Renal cortical epithelial cell (primary cell): Measurements from ENCODE around the gene CPNE6. TPM values are rescaled to one million over a fixed set of nuclear protein-coding genes. Genes with fewer than 3 reads are reported as not detected.
"Not testable (repeated sequence)": the region's sequence is repeated elsewhere in the genome, so short reads cannot be mapped to it uniquely, and the experiment has no call there.

Source experiments
- DNase-seq: peaks from one replicate; pipeline ENCODE4 v3.0.0-alpha.2; 2011; ENCODE audit warnings: low read depth
- total RNA-seq: library from RNA; depleted of rRNA; stranded (reverse); fragments of >200 nt; gene quantifications from 2 replicates; pipeline ENCODE4 v1.2.3, GENCODE V29; 2014

CPNE6 gene
- total RNA-seq, 1 donor from 2014 or later: not detected

DNA sequence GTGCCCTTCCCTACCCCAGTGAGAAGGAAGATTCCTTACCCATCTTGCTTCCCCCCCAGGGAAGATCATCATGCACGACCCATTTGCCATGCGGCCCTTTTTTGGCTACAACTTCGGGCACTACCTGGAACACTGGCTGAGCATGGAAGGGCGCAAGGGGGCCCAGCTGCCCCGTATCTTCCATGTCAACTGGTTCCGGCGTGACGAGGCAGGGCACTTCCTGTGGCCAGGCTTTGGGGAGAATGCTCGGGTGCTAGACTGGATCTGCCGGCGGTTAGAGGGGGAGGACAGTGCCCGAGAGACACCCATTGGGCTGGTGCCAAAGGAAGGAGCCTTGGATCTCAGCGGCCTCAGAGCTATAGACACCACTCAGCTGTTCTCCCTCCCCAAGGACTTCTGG is 32.1 kb downstream of the CPNE6 start:
- no peak for DNase-seq

DNA sequence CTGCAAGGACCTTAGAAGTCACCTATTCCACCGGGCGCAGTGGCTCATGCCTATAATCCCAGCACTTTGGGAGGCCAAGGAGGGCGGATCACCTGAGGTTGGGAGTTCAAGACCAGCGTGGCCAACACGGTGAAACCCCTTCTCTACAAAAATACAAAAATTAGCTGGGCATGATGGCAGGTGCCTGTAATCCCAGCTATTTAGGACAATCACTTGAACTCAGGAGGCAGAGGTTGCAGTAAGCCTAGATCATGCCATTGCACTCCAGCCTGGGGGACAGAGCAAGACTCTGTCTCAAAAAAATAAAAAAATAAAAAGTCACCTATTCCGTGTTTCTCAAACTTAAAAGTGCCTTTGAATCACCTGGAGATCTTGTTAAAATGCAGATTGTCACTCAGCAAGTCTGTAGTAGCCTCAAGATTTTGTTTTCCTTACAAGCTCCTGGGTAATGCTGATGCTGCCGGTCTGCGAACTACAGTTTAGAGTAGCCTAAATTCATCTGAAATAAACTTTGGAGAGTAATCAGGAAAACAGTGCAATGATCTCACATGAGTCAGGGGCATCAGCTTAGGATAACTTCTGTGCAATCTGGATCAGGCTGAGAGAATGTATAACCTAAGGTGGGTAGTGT is 34.4 kb downstream of the CPNE6 start:
- not testable (repeated sequence) for DNase-seq

DNA sequence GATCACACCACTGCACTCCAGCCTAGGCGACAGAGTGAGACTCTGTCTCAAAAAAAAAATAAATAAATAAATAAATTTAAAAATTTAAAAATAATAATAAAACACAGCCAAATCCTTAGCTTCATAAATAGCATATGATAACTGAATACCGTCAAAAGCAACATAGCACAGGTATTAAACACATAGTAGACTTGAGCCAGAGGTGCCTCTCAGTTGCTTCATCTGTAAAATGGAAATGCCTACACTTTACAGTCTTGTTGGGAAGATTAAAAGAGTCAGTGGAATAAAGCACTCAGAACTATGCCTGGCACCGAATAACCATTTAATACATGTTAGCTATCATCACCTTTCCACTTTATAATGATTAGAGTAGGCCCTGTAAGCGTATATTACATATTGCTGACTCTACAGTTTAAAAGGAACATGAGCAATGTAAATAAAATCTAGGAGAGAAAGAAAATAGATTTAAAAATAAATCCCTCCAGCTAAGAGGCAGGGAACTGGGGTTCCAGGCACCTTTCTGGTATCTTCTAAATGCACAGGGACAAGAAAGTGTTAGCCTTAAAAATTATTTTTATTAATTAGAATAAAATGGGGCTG is 35.4 kb downstream of the CPNE6 start:
- DNase-seq: no peak

DNA sequence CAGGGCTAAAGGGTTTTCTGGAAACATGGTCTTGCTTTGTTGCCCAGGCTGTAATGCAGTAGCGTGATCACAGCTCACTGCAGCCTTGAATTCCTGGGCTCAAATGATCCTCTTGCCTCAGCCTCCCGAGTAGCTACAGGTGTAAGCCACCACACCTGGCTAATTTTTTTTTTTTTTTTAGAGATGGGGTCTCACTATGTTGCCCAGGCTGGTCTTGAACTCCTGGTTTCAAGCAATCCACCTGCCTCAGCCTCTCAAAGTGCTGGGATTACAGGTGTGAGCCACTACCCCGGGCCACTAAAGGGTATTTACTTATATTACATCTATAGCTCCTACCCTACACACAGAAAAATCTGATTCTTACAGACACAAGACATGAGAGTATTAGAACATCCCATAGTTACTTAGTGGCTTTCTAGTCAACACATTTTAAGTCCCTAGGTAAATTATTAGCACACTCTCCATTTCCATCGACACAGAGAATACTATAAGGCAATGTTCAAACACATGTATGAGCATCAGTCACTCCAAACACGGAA is 37.0 kb downstream of the CPNE6 start:
- no peak for DNase-seq

DNA sequence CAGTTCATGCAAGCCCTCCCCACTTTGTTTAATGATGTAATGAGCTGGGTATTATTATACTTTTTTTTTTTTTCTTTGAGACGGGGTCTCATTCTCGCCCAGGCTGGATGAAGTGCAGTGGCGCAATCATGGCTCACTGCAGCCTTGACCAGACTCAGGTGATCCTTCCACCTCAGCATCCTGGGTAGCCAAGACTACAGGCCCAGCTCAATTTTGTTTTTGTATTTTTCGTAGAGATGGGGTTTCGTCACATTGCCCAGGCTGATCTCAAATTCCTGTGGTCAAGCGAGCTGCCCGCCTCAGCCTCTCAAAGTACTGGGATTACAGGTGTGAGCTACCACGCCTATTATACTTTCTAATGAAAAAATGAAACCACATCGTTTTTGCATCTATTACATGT is 38.7 kb downstream of the CPNE6 start:
- DNase-seq: no peak

DNA sequence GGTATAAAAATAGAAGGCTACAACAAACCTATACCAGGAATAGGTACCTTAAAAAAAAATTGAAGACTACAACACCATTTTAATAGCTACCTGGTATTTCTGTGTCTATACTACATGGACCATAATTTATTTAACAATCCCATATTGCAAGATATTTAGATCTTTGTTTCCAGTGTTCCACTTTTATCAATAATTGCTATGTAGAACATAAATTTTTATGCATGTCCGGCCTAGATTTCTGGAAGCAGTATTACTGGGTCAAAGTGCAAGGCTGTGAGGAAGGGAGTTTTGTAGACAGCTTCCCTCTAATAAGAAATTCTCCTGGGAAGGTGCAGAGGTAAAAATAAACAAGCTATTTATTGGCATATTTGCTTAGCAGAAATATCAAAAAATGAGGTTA is 39.2 kb downstream of the CPNE6 start:
- no peak for DNase-seq

DNA sequence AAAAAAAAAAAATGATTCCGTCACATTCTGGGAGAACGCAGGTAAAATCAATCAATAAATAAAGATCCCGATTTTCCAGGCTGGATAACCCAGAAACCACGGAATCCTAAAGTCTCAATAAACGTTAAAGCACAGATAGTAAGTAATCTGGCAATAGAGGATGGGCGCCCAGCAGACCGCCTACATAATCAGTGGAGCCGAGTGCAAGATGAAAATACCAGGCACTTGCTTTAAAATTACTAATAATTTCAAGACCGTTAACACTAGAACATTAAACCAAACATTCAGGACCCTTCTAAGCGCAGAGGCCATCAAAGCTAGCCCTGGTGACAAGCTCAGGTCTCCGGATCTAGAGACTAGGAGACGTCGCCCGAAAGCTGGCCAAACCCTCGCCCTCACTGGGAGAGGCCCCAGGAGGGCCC is 42.0 kb downstream of the CPNE6 start:
- no peak for DNase-seq

DNA sequence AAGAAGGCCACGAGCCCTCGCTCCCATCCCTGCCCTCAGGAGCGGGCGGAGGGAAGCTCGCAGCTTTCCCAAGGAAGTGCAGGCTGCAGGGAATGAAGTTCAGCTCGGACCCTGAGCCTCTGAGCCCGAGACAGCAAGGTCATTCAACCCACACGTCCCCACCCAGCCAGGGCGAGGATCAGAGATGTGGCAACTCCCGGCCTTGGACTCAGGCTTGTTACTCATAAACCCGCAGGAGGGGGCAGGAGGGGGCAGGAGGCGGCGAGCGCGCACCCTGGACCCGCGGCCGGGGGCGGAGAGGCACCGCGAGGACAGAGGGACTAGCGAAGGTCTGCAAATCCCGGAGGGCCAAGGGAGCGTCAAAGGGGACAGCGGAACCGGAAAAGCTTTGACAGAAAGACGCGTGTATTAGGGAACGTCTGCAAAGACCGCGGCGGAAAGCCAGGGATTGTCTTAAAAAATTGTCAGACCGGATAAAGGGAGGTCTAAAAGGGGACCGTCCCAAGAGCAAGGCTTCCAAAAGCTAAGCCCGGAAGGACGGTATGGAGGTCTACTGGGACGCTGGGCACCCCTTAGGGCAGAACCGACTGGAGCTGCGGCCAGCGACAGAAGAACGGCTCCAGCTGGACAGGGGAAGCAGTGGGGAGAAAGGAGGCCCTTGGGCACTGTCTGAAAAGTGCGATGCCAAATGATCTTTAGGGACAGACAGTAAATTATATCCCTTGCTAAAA is 42.6 kb downstream of the CPNE6 start:
- peak; percentile 88 for DNase-seq

DNA sequence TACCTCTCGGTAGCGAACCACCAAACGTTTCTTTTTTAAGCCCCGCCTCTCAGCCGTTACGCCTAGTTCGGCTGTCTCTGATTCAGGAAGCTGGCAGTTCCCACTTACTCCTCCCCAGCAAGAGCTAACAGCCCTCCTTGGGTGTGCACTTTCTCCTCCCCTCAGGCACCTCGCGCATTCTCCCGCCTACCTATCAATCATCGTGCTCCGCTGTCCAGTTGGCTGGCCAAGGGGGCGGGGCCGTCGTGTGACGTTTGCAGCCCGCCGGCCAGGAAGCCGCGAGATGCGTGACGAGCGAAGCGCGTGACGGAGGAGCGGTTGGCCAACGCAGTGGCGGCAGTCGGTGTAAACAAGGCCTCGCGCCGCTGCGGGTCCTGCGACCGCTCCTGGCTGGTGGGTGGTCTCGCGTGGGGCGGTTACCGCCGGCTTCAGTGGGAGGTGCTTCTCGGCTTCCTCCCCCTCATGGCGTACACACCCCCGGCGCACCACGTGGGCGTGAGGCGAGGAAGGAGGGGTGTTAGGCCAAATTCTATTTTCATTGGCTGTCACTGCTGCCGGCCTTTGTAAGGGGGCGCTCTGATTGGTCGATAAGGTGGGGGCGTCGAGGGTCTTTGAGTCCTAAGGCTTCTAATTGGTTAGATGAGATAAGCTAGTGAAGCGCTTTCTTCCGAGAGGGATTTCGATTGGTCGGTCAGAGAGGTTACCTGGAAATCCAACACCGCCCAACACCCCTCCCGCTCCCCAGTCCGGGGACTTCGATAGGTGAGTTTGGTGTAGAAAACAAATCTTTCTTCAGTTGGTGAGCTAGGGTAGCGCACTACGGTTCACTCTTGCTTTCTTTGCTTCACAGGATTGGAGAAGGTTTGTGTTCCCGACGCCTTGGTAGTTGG is 43.4 kb downstream of the CPNE6 start, which contains the start of the genes DCAF11 and NRL:
Gene DCAF11, plus strand, starts transcription at position 246 of the 890 bp plus-strand sequence. CDS start 818 bp downstream, outside the sequence.
Gene NRL, minus strand, starts transcription at position 418 of the 890 bp plus-strand sequence. CDS start 32,101 bp downstream, outside the sequence.
- peak; percentile 99 for DNase-seq

DNA sequence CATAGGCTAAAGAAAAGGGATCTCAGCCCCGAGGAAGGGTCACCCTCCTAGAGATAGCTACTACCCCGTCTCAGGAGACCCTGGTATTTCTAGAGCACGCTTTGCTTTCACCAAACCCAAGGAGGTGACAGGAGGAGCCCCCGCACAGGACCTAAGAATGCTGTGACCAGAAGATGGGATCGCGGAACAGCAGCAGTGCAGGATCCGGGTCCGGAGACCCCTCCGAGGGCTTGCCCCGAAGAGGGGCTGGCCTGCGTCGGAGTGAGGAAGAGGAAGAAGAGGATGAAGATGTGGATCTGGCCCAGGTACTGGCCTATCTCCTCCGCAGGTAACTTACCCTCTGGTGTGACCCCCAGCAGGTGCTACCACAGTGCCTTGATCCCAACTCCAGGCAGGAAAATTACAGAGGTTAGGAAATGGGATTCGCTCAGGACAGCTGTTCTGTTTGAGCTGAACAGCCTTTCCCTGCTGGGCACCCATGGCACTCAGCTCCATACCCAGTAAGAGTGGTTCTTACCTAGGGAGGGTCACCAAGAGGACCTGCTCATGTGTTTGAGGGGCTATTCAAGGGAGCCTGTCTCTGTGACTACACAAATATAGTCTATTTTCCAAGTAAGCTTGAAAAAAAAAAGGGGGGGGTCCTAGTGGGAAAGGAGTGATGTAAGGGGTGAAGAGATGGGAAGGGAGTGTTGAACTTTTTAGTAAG is 44.2 kb downstream of the CPNE6 start:
- DNase-seq: no peak

DNA sequence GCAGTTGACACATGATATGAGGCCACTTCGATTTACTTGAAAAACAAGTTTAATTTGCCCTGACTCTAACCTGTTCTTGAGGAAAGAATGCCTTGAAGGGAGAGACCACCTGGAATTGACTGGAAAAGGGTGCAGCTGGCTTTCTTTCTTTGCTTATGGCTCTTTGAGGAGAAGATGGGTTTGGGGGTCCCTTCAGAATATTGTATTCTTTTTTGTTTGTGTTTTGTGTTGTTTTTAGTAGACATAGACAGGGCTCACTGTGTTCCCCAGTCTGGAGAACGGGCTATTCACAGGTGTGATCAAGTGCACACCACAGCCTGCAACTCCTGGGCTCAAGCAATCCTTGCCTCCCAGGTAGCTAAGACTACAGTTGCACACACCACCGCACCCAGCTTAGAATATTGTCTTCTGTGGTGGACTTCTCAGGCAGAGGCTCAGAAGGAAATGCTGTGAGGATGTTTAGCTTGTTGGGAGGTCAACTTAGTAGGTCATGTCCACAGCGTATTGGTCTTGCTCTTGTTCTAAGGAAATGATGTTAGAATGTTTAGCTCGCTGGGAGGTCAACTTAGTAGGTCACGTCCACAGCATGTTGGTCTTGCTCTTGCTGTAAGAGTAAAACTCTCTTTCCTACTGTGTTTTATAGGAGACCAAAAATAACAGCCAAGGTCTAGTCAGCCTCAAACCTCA is 44.9 kb downstream of the CPNE6 start:
- DNase-seq: no peak

DNA sequence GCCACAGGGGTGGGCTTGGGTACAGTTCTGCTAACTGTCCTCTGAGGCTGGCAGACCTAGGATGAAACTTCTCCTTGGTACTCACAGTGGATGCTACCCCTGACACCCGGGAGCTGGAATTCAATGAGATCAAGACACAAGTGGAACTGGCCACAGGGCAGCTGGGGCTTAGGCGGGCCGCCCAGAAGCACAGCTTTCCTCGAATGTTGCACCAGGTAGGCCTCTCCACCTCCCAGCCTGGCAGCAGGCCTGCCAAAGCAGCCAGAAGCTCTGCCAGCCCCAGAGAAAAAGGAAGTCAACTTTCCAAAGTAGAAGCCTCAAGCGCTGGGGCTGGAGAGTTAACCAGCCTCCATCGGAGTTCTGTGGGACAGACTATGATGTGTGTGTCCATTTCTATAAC is 45.8 kb downstream of the CPNE6 start:
- no peak for DNase-seq

DNA sequence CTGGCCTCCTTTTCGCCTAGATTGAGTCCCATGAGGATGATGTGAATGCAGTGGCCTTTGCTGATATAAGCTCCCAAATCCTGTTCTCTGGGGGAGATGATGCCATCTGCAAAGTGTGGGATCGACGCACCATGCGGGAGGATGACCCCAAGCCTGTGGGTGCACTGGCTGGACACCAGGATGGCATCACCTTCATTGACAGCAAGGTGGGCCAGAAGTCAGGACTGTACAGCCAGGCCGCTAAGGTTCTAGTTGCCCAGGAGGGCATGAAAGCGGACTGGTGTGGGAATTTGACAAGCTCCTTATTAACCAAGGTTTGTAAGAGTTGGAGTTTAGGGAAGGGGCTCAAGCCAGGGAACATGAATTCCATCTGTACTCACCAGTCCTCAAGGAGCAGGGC is 48.3 kb downstream of the CPNE6 start:
- DNase-seq: no peak

DNA sequence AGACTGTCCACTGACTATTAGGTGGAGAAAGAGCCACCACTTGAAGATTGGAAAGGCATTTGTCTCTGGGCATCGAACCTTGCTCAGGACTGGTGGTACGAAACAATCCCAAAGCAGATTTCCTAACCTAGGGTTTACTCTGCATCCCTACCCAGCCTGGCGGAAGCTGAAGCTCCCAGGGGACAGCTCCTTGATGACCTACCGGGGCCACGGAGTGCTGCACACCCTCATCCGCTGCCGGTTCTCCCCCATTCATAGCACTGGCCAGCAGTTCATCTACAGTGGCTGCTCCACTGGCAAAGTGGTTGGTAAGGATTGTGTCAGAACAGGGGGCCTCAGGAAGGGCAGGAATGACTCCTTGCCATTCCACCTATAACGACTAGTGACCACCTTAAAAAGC is 49.8 kb downstream of the CPNE6 start:
- DNase-seq: no peak

DNA sequence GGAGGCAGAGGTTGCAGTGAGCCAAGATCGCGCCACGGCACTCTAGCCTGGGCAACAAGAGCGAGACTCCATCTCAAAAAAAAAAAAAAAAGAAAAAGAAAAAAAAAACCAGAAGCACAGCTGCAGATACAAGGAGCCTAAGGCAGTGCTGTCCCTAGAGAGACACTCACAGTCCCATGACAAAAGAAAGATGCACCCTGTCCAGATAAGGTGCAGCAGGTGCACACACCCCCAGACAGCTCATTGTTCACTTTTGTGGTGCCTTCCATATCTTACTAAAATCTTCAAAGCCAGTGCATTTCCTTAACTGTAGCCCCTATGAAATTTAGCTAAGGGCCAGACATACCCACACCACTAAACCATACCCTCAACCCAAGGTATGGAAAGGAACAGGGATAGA is 51.1 kb downstream of the CPNE6 start:
- no peak for DNase-seq

DNA sequence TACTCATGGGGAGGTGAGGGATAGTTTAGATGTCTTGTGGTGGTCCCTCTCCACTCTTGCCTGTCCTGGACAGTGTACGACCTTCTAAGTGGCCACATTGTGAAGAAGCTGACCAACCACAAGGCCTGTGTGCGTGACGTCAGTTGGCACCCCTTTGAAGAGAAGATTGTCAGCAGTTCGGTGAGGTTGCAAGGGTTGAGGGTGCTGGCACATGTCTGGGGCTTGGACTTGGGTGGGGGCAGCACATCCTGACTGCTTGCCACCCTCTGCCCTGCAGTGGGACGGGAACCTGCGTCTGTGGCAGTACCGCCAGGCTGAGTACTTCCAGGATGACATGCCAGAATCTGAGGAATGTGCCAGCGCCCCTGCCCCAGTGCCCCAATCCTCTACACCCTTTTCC is 51.5 kb downstream of the CPNE6 start:
- no peak for DNase-seq

DNA sequence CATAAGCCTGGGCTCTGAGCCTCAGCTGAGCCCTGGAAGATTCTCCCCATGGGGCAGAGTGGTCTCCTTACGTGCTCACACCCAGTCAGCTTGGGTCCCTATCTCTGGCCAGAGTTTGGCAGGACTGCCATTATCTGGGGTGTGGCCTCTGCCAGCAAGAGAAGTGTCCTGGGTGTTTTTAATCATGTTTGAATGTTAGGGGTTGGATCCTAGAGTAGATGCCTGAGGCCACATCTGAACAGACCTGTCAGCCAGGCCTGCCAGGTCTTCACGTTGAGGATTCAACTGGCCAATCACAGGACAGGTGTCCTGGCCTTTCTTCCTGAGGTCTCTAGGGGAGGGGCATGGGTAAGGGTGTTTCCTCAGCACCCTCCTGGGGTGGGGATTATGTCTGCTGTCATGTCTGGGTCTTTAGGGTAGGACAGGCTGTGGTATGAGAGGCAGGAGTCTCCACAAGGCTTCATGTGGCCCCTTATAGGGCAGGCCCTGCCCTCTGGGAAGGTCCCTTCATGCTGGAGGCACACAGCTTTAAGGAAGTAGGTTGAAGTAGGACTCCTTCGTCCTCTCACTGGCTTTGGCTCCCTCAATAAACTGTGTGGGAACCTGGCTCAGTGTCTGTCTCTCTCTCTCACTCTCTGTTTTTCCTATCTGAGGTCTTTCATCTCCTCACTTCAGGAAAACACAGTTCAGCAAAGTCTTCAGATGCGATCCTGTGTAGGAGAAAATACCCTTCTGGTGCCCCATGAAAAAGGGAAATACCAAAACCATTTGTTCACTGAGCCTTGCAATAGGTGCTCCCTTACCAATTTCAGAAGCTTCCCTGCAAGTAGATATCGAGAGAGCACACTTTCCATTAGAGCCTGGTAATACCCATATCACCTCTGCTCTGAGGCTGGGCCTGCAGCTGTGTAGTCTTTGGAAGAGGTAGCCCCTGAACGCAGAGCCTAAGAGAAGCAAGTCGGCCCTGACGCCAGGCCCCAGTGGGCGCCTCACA is 52.4 kb downstream of the CPNE6 start:
- DNase-seq: no peak

DNA sequence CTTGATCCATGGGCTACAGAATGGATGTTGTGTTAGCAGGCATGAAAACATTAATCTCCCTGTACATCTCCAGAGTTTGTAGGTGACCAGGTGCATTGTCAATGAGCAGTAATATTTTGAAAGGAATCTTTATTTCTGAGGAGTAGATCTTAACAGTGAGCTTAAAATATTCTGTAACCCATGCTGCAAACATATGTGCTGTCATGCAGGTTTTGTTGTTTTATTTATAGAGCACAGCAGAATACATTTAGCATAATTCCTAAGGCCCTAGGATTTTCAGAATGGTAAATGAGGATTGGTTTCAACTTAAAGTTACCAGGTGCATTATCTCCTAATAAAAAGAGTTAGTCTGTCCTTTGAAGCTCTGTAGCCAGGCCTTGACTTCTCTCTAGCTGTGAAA is 55.6 kb downstream of the CPNE6 start:
- DNase-seq: no peak

DNA sequence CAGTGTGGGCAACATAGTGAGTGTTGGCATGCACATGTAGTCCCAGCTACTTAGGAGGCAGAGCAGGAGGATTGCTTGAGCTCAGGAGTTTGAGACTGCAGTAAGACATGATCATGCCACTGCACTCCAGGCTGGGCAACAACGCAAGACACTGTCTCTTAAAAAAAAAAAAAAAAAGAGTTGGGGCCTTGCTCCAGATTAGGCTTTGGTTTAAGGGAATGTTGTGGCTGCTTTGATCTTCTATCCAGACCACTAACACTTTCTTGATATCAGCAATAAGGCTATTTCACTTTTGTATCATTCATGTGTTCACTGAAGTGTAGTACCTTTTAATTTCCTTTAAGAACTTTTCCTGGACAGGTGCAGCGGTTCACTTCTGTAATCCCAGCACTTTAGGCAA is 56.3 kb downstream of the CPNE6 start:
- DNase-seq: no peak
